A673 (cell line): Measurements from ENCODE around the gene KDM8. TPM values are rescaled to one million over a fixed set of nuclear protein-coding genes. Genes with fewer than 3 reads are reported as not detected.
"Not testable (repeated sequence)": the region's sequence is repeated elsewhere in the genome, so short reads cannot be mapped to it uniquely, and the experiment has no call there.

Source experiments
- BruUV-seq: library from RNA; stranded (reverse); fragments of 400-500 nt; replicated peaks from 2 replicates; lab custom pipeline; 2021; lab: Mats Ljungman, UMichigan
- CTCF ChIA-PET: fragments of 300-600 bp; sonication (Branson Sonifier 250); formaldehyde crosslinking; loops from one replicate; lab custom pipeline; 2022; ENCODE audit warnings: antibody characterized with exemption; lab: Charles Lee
- POLR2A ChIA-PET: fragments of 300-600 bp; sonication (Branson Sonifier 250); formaldehyde crosslinking; loops from one replicate; lab custom pipeline; 2022; ENCODE audit warnings: antibody characterized with exemption; ENCODE audit not compliant: low non-redundant PET; lab: Charles Lee
- DNase-seq: peaks from one replicate; pipeline ENCODE4 v3.0.0-alpha.2; 2015; ENCODE audit warnings: low spot score
- H3K27ac ChIP-seq: fragments of 200-600 bp; sonication (generic); 2 replicates; pipeline ENCODE4 v1.5.1; 2016; ENCODE audit warnings: mixed run types, low read depth, mild to moderate bottlenecking, mixed read lengths, antibody characterized with exemption, low read length; ENCODE audit not compliant: poor library complexity, severe bottlenecking
- H3K27me3 ChIP-seq: fragments of 200-600 bp; sonication (generic); replicated peaks from 2 replicates; pipeline ENCODE4 v1.6.1; 2017; ENCODE audit warnings: mixed run types, low read depth, mild to moderate bottlenecking, mixed read lengths, antibody characterized with exemption, low read length; ENCODE audit not compliant: insufficient read depth, poor library complexity
- H3K36me3 ChIP-seq: fragments of 200-600 bp; sonication (generic); 2 replicates; pipeline ENCODE4 v1.6.1; 2016; ENCODE audit warnings: mixed run types, mild to moderate bottlenecking, mixed read lengths, antibody characterized with exemption, low read length; ENCODE audit not compliant: insufficient read depth, poor library complexity, severe bottlenecking
- H3K4me1 ChIP-seq: fragments of 200-600 bp; sonication (generic); 2 replicates; pipeline ENCODE4 v1.6.1; 2017; ENCODE audit warnings: mixed run types, mild to moderate bottlenecking, mixed read lengths, antibody characterized with exemption, low read length; ENCODE audit not compliant: insufficient read depth, poor library complexity, severe bottlenecking
- H3K4me3 ChIP-seq: fragments of 200-600 bp; sonication (generic); 2 replicates; pipeline ENCODE4 v1.5.1; 2016; ENCODE audit warnings: low read depth, mixed run types, mild to moderate bottlenecking, mixed read lengths, low read length; ENCODE audit not compliant: poor library complexity, severe bottlenecking
- H3K9me3 ChIP-seq: fragments of 200-600 bp; sonication (generic); 2 replicates; pipeline ENCODE4 v1.6.1; 2016; ENCODE audit warnings: mixed run types, low read depth, mild to moderate bottlenecking, mixed read lengths, antibody characterized with exemption, low read length; ENCODE audit not compliant: poor library complexity, severe bottlenecking
- CTCF ChIP-seq: fragments of 300-800, 200-600 bp; sonication (generic); conservative IDR thresholded peaks from 2 replicates; pipeline ENCODE4 v1.5.1; 2017; ENCODE audit warnings: low read depth, mild to moderate bottlenecking, antibody characterized with exemption, low read length, moderate library complexity, mixed read lengths
- EZH2 ChIP-seq: fragments of 200-600 bp; sonication (generic); IDR thresholded peaks from 2 replicates; pipeline ENCODE4 v1.6.1; 2017; ENCODE audit warnings: borderline replicate concordance, low read depth, mild to moderate bottlenecking, mixed read lengths, antibody characterized with exemption, low read length; ENCODE audit not compliant: poor library complexity, severe bottlenecking
- intact Hi-C: fragments of 100-400 bp; cut with micrococcal nuclease; formaldehyde crosslinking; loops from one replicate; pipeline ENCODE4 v1.10.0; 2022; ENCODE audit not compliant: unreplicated experiment
- total RNA-seq: library from RNA; stranded (reverse); gene quantifications from 2 replicates; pipeline ENCODE4 v1.2.3, GENCODE V29; 2021

Gene KDM8
- total RNA-seq, 1 experiment from 2014 or later: 8.8 TPM

GRCh38 chr16:27246439-27246838 is 43.1 kb downstream of the KDM8 start:
- TF ChIP-seq CTCF (no peak), EZH2 (no peak)
- H3K4me1 ChIP-seq: peaks cover 37% of the 10 kb centered on the region
- DNase-seq: no peak
- BruUV-seq: no TSS peak
- H3K4me3 ChIP-seq: no peak overlapping the region
- intact Hi-C loops: no loop called here
- H3K36me3 ChIP-seq: no peaks in the 10 kb centered on the region
- H3K27me3 ChIP-seq: no peaks in the 10 kb centered on the region
- ChIA-PET CTCF (no interaction called here), POLR2A (no interaction called here)
- H3K27ac ChIP-seq: no peak overlapping the region
- no peaks in the 10 kb centered on the region for H3K9me3 ChIP-seq

- DNase-seq, CTCF ChIA-PET, intact Hi-C loops, H3K27ac ChIP-seq, POLR2A ChIA-PET, BruUV-seq, H3K4me3 ChIP-seq, H3K9me3 ChIP-seq, H3K27me3 ChIP-seq, H3K36me3 ChIP-seq: not testable (repeated sequence)
- H3K4me1 ChIP-seq: peaks cover 33% of the 10 kb centered on the region
Measured at GRCh38 chr16:27247076-27247475, 43.8 kb downstream of the KDM8 start.

GRCh38 chr16:27248036-27248435 is 44.7 kb downstream of the KDM8 start:
- Histone ChIP-seq H3K27me3 (no peaks in the 10 kb centered on the region), H3K4me3 (no peak overlapping the region), H3K36me3 (no peaks in the 10 kb centered on the region), H3K9me3 (no peaks in the 10 kb centered on the region), H3K27ac (no peak overlapping the region), H3K4me1 (peaks cover 25% of the 10 kb centered on the region)
- intact Hi-C loops: no loop called here
- no peak for DNase-seq
- ChIA-PET POLR2A (interaction anchor here (0.6 kb wide), 1 partner anchor 10 kb away, joined by 4 read pairs; no protein-coding TSS in a partner anchor), CTCF (no interaction called here)
- TF ChIP-seq EZH2: no peak
- no peak for TF ChIP-seq CTCF
- no TSS peak for BruUV-seq

GRCh38 chr16:27248886-27249285 is 45.6 kb downstream of the KDM8 start:
- BruUV-seq, H3K9me3 ChIP-seq, POLR2A ChIA-PET, H3K36me3 ChIP-seq, CTCF ChIA-PET, H3K27ac ChIP-seq, DNase-seq, H3K4me3 ChIP-seq, intact Hi-C loops, H3K27me3 ChIP-seq: not testable (repeated sequence)
- peaks cover 21% of the 10 kb centered on the region for H3K4me1 ChIP-seq
